GM21825 (cell line): ENCODE results near the gene BEST2.
A peak's percentile ranks its signal among the peaks of the same experiment; 100 is the strongest.
"Not testable (repeated sequence)": the region's sequence is repeated elsewhere in the genome, so short reads cannot be mapped to it uniquely, and the experiment has no call there.

Experiments used
- ATAC-seq: cut with Tn5 transposase; IDR thresholded peaks from one replicate; pipeline ENCODE4 v1.9.1; 2021; ENCODE audit warnings: mild to moderate bottlenecking, moderate library complexity; ENCODE audit not compliant: unreplicated experiment

BEST2 gene

DNA sequence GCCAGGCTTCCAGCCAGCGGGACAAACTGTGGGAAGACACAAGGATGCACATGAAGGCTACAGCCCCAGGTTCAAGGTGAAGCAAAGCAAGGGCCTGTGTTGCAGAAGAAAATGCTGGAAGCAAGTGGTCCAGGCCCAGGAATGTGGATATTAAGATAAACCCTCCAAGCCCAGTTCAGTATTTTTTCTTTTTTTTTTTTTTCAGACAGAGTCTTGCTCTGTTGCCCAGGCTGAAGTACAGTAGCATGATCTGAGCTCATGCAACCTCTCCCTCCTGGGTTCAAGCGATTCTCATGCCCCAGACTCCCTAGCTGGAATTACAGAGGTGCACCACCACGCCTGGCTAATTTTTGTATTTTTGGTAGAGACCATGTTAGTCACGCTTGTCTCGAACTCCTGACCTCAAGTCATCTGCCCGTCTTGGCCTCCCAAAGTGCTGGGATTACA is 45.6 kb downstream of the BEST2 start:
- no peak for ATAC-seq

GRCh38 chr19:12797607-12798006 is 46.0 kb downstream of the BEST2 start:
- not testable (repeated sequence) for ATAC-seq

- no peak for ATAC-seq
These were observed 48.3 kb downstream of the BEST2 start for GRCh38 chr19:12799742-12800465.

DNA sequence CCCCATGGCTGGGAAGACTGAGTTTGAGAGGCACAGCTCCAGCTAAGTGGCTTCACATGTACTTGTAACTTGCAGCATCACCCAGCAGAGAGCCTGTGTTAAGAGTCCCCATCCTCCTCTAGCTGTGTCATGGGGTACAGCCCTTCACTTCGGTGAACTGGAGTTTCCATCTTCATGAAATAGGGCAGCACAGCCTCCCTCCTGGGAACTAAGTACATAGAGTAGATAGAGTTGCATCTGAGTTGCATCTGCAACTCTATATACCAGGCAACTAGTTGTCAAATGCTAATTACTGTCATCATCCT is 48.8 kb downstream of the BEST2 start:
- ATAC-seq, result no peak

GRCh38 chr19:12800923-12801465 is 49.4 kb downstream of the BEST2 start:
- ATAC-seq, result no peak

- peak; percentile 40 for ATAC-seq
These were observed 50.1 kb downstream of the BEST2 start, which contains the start of the genes PRDX2 and THSD8 for GRCh38 chr19:12801466-12802266. PRDX2 (minus strand) TSS chr19:12801800; CDS start chr19:12801261, 539 bp downstream. THSD8 (plus strand) TSS chr19:12802069; CDS start chr19:12802072, 3 bp downstream.

- ATAC-seq, result peak; percentile 13
These were observed 50.9 kb downstream of the BEST2 start for GRCh38 chr19:12802267-12803106.

- ATAC-seq, result no peak
These were observed 52.5 kb downstream of the BEST2 start for GRCh38 chr19:12804051-12804450.

GRCh38 chr19:12806242-12807081 is 54.9 kb downstream of the BEST2 start, which contains the start of gene RNASEH2A:
RNASEH2A (plus strand) TSS chr19:12806584; CDS start chr19:12806674, 90 bp downstream.
- peak; percentile 66 for ATAC-seq
